ENCODE results near the gene BBLN.

Gene BBLN

DNA sequence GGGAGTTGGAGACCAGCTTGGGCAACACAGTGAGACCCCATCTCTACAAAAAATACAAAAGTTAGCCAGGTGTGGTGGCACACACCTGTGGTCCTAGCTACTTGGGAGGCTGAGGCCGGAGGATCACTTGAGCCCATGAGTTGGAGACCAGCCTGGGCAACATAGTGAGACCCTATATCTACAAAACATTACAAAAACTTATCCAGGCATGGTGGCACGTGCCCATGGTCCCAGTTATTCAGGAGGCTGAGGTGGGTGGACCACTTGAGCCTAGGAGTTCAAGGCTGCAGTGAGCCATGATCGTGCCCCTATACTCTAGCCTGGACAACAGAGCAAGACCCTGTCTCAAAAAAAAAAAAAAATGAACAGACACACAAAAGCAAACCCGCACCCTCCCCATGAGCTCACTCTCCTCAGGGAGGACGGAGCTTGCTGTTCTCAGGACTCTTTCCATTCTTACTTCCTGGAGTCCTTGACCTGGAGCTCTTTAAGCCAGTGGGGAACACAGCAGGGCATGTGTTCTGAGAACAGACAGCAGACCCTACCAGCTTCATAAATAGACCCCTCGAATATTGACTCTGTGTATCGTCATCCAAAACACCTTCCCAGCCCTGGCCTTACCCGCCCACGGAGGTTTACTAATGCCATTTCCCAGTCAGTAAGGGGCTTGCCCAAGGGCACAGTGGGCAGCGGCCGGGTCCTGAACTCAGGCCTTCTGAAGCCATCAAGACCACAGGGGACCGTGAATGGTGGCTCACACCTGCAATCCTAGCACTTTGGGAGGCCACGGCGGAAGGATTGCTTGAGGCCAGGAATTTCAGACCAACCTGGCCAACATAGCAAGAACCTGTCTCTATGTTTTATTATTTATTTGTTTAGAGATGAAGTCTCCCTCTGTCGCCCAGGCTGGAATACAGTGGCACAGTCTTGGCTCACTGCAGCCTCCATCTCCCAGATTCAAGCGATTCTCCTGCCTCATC lies 43.7 kb upstream of the BBLN start:
- in situ Hi-C loops (cut with MboI; ENCODE audit: low sequenced_read_pairs, unreplicated experiment): no loop called here
- no peak for DNase-seq (ENCODE audit: low spot score)
- TF ChIP-seq, protein P1, sequence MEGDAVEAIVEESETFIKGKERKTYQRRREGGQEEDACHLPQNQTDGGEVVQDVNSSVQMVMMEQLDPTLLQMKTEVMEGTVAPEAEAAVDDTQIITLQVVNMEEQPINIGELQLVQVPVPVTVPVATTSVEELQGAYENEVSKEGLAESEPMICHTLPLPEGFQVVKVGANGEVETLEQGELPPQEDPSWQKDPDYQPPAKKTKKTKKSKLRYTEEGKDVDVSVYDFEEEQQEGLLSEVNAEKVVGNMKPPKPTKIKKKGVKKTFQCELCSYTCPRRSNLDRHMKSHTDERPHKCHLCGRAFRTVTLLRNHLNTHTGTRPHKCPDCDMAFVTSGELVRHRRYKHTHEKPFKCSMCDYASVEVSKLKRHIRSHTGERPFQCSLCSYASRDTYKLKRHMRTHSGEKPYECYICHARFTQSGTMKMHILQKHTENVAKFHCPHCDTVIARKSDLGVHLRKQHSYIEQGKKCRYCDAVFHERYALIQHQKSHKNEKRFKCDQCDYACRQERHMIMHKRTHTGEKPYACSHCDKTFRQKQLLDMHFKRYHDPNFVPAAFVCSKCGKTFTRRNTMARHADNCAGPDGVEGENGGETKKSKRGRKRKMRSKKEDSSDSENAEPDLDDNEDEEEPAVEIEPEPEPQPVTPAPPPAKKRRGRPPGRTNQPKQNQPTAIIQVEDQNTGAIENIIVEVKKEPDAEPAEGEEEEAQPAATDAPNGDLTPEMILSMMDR (IDR thresholded peaks at IDR 0.05; ENCODE audit: borderline replicate concordance, control extremely low read depth, extremely low read depth, insufficient read depth, missing control alignments): no peak

DNA sequence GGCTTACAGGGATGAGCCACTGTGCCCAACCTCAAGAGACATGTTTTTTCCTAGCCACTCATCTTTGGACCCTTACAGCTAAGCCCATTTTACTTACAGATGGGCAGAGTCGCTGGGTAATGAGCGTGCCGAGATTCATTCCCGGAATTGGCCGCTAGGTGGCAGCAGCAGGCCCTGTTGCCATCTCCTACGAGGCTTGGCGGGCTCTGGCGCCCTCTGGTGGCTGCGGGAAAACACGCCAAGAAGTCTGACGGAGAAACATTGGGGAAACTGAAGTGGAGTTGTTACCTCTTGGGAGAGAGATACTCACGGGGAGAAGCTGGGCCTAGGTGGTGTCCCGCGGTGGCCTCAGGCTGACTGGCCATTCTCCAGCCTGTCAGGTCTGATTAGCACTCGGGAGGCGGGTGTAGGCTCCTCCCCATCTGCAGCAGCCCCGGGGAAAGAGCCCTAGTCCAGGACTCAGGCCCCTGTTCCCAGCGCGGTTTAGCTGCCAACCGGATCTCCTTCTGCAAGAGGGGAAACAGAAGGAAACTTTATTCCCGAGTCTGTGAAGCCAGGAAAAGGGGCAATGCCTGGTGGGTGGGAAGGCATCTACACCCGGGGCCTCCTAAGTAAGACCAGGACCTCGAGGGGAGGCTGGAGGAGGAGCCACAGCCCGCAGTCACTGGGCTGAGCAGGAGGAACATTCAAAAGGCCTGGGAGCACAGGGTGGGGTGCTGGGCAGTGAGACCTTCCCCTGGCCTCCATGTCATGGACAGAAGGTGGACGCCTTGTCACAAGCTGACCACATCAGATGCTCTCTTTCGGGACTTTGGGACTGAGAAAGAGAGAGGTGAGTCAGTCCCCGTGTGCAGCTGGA lies 42.2 kb upstream of the BBLN start:
- TF ChIP-seq, protein P1 (IDR thresholded peaks at IDR 0.05; ENCODE audit: borderline replicate concordance, control extremely low read depth, extremely low read depth, insufficient read depth, missing control alignments): peak; percentile 100
- DNase-seq (ENCODE audit: low spot score): peak; percentile 93
- in situ Hi-C loops (cut with MboI; ENCODE audit: low sequenced_read_pairs, unreplicated experiment): no loop called here

DNA sequence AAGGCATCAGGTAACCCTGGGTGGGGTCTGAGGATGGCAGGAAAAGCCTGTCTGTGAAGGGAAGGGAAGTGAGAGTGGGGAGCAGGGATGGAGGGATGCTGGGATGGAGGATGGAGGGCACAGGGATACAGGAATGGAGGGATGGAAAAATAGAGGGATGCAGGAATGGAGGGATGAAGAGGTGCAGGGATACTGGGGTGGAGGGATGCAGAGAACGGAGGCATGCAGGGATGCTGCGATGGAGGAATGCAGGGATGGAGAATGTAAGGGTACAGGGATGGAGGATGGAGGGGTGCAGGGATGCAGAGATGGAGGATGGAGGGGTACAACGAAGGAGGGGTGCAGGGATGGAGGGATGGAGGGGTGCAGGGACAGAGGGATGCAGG lies 41.6 kb upstream of the BBLN start:
- DNase-seq (ENCODE audit: low spot score): no peak
- in situ Hi-C loops (cut with MboI; ENCODE audit: low sequenced_read_pairs, unreplicated experiment): no loop called here
- TF ChIP-seq, protein P1 (IDR thresholded peaks at IDR 0.05; ENCODE audit: borderline replicate concordance, control extremely low read depth, extremely low read depth, insufficient read depth, missing control alignments): no peak

DNA sequence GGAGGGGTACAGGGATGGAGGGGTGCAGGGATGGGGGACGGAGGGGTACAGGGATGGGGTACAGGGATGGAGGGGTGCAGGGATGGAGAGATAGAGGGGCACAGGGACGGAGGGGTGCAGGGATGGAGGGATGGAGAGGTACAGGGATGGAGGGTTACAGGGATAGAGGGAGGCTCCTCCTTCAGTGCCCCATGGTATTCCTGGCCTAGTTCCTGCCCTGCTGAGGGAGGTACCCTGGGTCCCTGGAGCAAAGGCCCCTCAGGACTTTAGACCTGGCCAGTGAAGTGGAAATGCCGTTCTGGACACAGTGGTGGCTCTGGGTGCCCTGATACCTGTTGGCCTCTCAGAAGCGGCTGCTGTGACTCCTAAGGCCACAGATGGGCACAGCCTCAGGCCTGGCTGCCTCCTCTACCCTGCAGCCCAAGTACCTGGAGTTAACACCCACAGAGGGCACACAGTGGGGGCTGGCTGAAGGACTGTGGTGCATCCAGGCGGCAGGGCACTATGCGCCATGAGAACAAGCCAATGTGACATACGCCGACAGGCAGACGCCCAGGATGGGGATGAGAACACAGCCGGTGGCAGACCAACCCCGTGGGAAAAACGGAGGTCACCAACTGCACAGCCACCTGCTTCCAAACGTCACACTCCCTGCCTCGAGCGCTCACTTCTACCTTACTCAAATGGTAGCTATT lies 40.9 kb upstream of the BBLN start:
- in situ Hi-C loops (cut with MboI; ENCODE audit: low sequenced_read_pairs, unreplicated experiment): no loop called here
- TF ChIP-seq, protein P1 (IDR thresholded peaks at IDR 0.05; ENCODE audit: borderline replicate concordance, control extremely low read depth, extremely low read depth, insufficient read depth, missing control alignments): no peak
- no peak for DNase-seq (ENCODE audit: low spot score)

DNA sequence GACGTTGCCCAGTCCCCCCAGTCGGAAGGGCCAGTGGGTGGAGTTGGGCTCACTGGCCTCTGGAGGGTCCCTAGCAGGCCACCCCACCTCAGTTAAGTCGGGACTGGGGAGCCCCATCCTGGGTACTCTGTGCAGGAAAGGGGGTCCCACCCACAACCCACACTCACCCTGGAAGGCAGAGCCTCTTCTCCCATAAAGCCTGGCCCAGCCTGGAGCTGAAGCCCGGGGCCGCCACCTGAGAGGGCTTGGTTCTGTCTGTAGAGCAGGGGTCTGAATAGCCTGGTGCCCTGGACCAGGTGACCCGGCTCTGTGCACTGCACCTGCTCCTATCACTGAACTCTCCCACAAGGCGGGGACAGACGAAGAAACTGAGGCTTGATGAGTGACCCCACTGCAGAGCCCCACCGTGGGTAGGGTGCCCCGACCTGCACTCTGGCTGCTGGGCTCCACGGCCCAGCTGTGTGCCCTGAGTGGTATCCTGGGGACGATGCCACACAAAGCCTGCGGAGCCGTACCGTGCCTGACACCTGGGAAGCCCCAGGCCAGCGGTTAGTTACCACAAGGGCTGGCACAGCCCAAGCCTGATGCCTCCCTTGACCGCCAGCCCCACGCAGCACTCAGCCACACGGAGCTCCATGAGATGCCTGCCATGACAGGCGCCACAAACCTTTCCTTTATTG lies 39.9 kb upstream of the BBLN start:
- in situ Hi-C loops (cut with MboI; ENCODE audit: low sequenced_read_pairs, unreplicated experiment): no loop called here
- TF ChIP-seq, protein P1 (IDR thresholded peaks at IDR 0.05; ENCODE audit: borderline replicate concordance, control extremely low read depth, extremely low read depth, insufficient read depth, missing control alignments): no peak
- no peak for DNase-seq (ENCODE audit: low spot score)

Measured in GM13976 (cell line).